HUES6 (cell line): ENCODE results near the gene POLR1H.
A peak's percentile ranks its signal among the peaks of the same experiment; 100 is the strongest.

Experiments used
- H3K27ac ChIP-seq: 2 replicates; pipeline ENCODE4 v1.7.0; 2013; ENCODE audit warnings: low read depth, mild to moderate bottlenecking, low read length, inconsistent platforms
- H3K27me3 ChIP-seq: 2 replicates; pipeline ENCODE4 v1.6.1; 2013; ENCODE audit warnings: low read length; ENCODE audit not compliant: control insufficient read depth, insufficient read depth
- H3K36me3 ChIP-seq: 2 replicates; pipeline ENCODE4 v1.6.1; 2013; ENCODE audit warnings: low read length; ENCODE audit not compliant: control insufficient read depth, insufficient read depth
- H3K4me1 ChIP-seq: 2 replicates; pipeline ENCODE4 v1.6.1; 2013; ENCODE audit warnings: low read length; ENCODE audit not compliant: control insufficient read depth, insufficient read depth
- H3K4me3 ChIP-seq: 2 replicates; pipeline ENCODE4 v1.5.1; 2013; ENCODE audit warnings: low read depth, low read length
- H3K9ac ChIP-seq: one replicate; pipeline ENCODE4 v1.6.1; 2013; ENCODE audit warnings: mild to moderate bottlenecking, low read length
- H3K9me3 ChIP-seq: 2 replicates; pipeline ENCODE4 v1.6.1; 2013; ENCODE audit warnings: low read depth, low read length; ENCODE audit not compliant: control insufficient read depth, insufficient read depth

Gene POLR1H

GRCh38 chr6:30097902-30098768 lies 37.1 kb downstream of the POLR1H start:
- Histone ChIP-seq H3K4me1 (peaks cover 27% of the 10 kb centered on the region), H3K4me3 (no peak overlapping the region), H3K36me3 (no peaks in the 10 kb centered on the region), H3K9me3 (no peaks in the 10 kb centered on the region), H3K9ac (no peak overlapping the region), H3K27me3 (peaks cover 77% of the 10 kb centered on the region), H3K27ac (no peak overlapping the region)

GRCh38 chr6:30100154-30100553 lies 39.1 kb downstream of the POLR1H start:
- H3K27ac ChIP-seq, result no peak overlapping the region
- peaks cover 91% of the 10 kb centered on the region for H3K27me3 ChIP-seq
- peak overlapping the region; percentile 67 for H3K4me3 ChIP-seq
- H3K36me3 ChIP-seq, result no peaks in the 10 kb centered on the region
- H3K4me1 ChIP-seq, result peaks cover 31% of the 10 kb centered on the region
- H3K9ac ChIP-seq, result no peak overlapping the region
- H3K9me3 ChIP-seq, result no peaks in the 10 kb centered on the region

GRCh38 chr6:30100585-30101443 lies 39.7 kb downstream of the POLR1H start:
- Histone ChIP-seq H3K4me1 (peaks cover 27% of the 10 kb centered on the region), H3K9me3 (no peaks in the 10 kb centered on the region), H3K4me3 (peak overlapping the region; percentile 67), H3K9ac (peak overlapping the region; percentile 2), H3K36me3 (no peaks in the 10 kb centered on the region), H3K27ac (no peak overlapping the region), H3K27me3 (peaks cover 90% of the 10 kb centered on the region)

GRCh38 chr6:30101444-30102413 lies 40.7 kb downstream of the POLR1H start:
- no peaks in the 10 kb centered on the region for H3K36me3 ChIP-seq
- H3K4me1 ChIP-seq, result peaks cover 27% of the 10 kb centered on the region
- H3K9me3 ChIP-seq, result no peaks in the 10 kb centered on the region
- no peak overlapping the region for H3K27ac ChIP-seq
- peaks cover 91% of the 10 kb centered on the region for H3K27me3 ChIP-seq
- peak overlapping the region; percentile 25 for H3K9ac ChIP-seq
- H3K4me3 ChIP-seq, result peak overlapping the region; percentile 67

- Histone ChIP-seq H3K9ac (no peak overlapping the region), H3K27ac (no peak overlapping the region), H3K4me3 (peak overlapping the region; percentile 67), H3K4me1 (peaks cover 27% of the 10 kb centered on the region), H3K27me3 (peaks cover 83% of the 10 kb centered on the region), H3K36me3 (no peaks in the 10 kb centered on the region), H3K9me3 (no peaks in the 10 kb centered on the region)
Measured at GRCh38 chr6:30102414-30102969, 41.4 kb downstream of the POLR1H start.

GRCh38 chr6:30102970-30103871 lies 42.2 kb downstream of the POLR1H start:
- H3K27me3 ChIP-seq, result peaks cover 76% of the 10 kb centered on the region

GRCh38 chr6:30103872-30104179 lies 42.8 kb downstream of the POLR1H start:
- Histone ChIP-seq H3K27ac (no peak overlapping the region), H3K4me3 (peak overlapping the region; percentile 72), H3K27me3 (peaks cover 75% of the 10 kb centered on the region), H3K4me1 (peaks cover 27% of the 10 kb centered on the region), H3K9me3 (no peaks in the 10 kb centered on the region), H3K36me3 (no peaks in the 10 kb centered on the region), H3K9ac (peak overlapping the region; percentile 4)

More at GRCh38 chr6:30102970-30103871, 42.2 kb downstream of the POLR1H start:
- H3K9me3 ChIP-seq, result no peaks in the 10 kb centered on the region
- H3K36me3 ChIP-seq, result no peaks in the 10 kb centered on the region
- H3K4me1 ChIP-seq, result peaks cover 27% of the 10 kb centered on the region
- H3K4me3 ChIP-seq, result peak overlapping the region; percentile 72
- peak overlapping the region; percentile 4 for H3K9ac ChIP-seq
- H3K27ac ChIP-seq, result no peak overlapping the region

- Histone ChIP-seq H3K9me3 (no peaks in the 10 kb centered on the region), H3K4me1 (peaks cover 27% of the 10 kb centered on the region), H3K27ac (no peak overlapping the region), H3K36me3 (no peaks in the 10 kb centered on the region), H3K27me3 (peaks cover 72% of the 10 kb centered on the region), H3K9ac (no peak overlapping the region), H3K4me3 (no peak overlapping the region)
Measured at GRCh38 chr6:30104661-30105060, 43.6 kb downstream of the POLR1H start.

- Histone ChIP-seq H3K27ac (no peak overlapping the region), H3K9ac (no peak overlapping the region), H3K4me3 (no peak overlapping the region), H3K27me3 (peaks cover 52% of the 10 kb centered on the region), H3K4me1 (no peaks in the 10 kb centered on the region), H3K9me3 (no peaks in the 10 kb centered on the region), H3K36me3 (no peaks in the 10 kb centered on the region)
Measured at GRCh38 chr6:30111266-30111856, 50.3 kb downstream of the POLR1H start.
